K562 (cell line): ENCODE data around the gene MGAT4C. TPM values are rescaled to one million over a fixed set of nuclear protein-coding genes. Genes with fewer than 3 reads are reported as not detected.

Source experiments
- ATAC-seq: fragments of 200-7000 bp; cut with Tn5 transposase; 3 replicates; pipeline ENCODE4 v1.9.1; 2020; ENCODE audit warnings: moderate library complexity
- BruUV-seq: library from RNA; stranded (reverse); fragments of 400-500 nt; replicated peaks from 2 replicates; lab custom pipeline; 2021; lab: Mats Ljungman, UMichigan
- CTCF ChIA-PET: fragments of 300-600 bp; formaldehyde crosslinking; extraction: SDS; loops from one replicate; lab custom pipeline; 2021; ENCODE audit warnings: low intra/inter-chr PET ratio; lab: Yijun Ruan, JAX
- POLR2A ChIA-PET: fragments of 300-600, 350-650 bp; sonication (Branson Sonifier 250); formaldehyde crosslinking; extraction: SDS; loops from one replicate; lab custom pipeline; 2021; ENCODE audit warnings: antibody characterized with exemption, inconsistent platforms; lab: Yijun Ruan, JAX
- DNase-seq, 4 experiments: peaks; one replicate each; pipeline versions ENCODE4 v3.0.0 to v3.0.0-alpha.2; 2011 to 2018; ENCODE audit warnings: low spot score in 3 of 4, mixed read lengths in 3 of 4; ENCODE audit errors: extremely low read depth in 1 of 4
- FAIRE-seq: peaks from 2 replicates; lab custom pipeline; 2011; peaks lifted over from hg19 to GRCh38; lab: Jason Lieb, UNC
- H2AFZ ChIP-seq: 2 replicates; pipeline ENCODE4 v1.6.0; 2011; ENCODE audit warnings: low read depth, low read length, control low read depth, inconsistent platforms
- H3K27ac ChIP-seq: fragments of 200-600 bp; 3 replicates; pipeline ENCODE4 v1.8.0; 2011; ENCODE audit warnings: low read depth, mild to moderate bottlenecking, control low read depth, inconsistent platforms, low read length, moderate library complexity, mixed read lengths; ENCODE audit errors: extremely low read depth
- H3K27me3 ChIP-seq, 2 experiments: fragments of 300-600 bp in 1 of 2; 2 replicates in 1 of 2; 3 replicates in 1 of 2; pipeline versions ENCODE4 v1.6.0 to v1.8.0; 2011; ENCODE audit warnings: inconsistent platforms in 2 of 2, low read length in 2 of 2, mild to moderate bottlenecking in 1 of 2, mixed read lengths in 1 of 2, moderate library complexity in 1 of 2; ENCODE audit not compliant: control insufficient read depth in 2 of 2, insufficient read depth in 2 of 2
- H3K36me3 ChIP-seq: fragments of 300-600 bp; 3 replicates; pipeline ENCODE4 v1.8.0; 2011; ENCODE audit warnings: mild to moderate bottlenecking, low read length, inconsistent platforms; ENCODE audit not compliant: control insufficient read depth, insufficient read depth
- H3K4me1 ChIP-seq, 2 experiments: fragments of 200-600 bp in 1 of 2; replicated peaks in 1 of 2; 2 replicates in 1 of 2; 3 replicates in 1 of 2; pipeline versions ENCODE4 v1.5.1 to v1.8.0; 2011; ENCODE audit warnings: inconsistent platforms in 2 of 2, low read length in 2 of 2, mild to moderate bottlenecking in 1 of 2, mixed read lengths in 1 of 2, moderate library complexity in 1 of 2; ENCODE audit not compliant: control insufficient read depth in 2 of 2, insufficient read depth in 2 of 2
- H3K4me2 ChIP-seq: 2 replicates; pipeline ENCODE4 v1.6.1; 2011; ENCODE audit warnings: low read length, control low read depth, inconsistent platforms, mixed read lengths; ENCODE audit not compliant: insufficient read depth
- H3K4me3 ChIP-seq: fragments of 200-600 bp; sonication (generic), shearing (Covaris generic); 2 replicates; pipeline ENCODE4 v1.5.1; 2016; ENCODE audit warnings: control low read depth, inconsistent platforms
- H3K79me2 ChIP-seq: fragments of 200-600 bp; 3 replicates; pipeline ENCODE4 v1.8.0; 2011; ENCODE audit warnings: low read length, inconsistent platforms; ENCODE audit not compliant: control insufficient read depth, insufficient read depth
- H3K9ac ChIP-seq, 2 experiments: 2 replicates each; pipeline versions ENCODE4 v1.6.0 to v1.6.1; 2011; ENCODE audit warnings: low read depth in 2 of 2, low read length in 2 of 2, control low read depth in 1 of 2, inconsistent platforms in 1 of 2, mild to moderate bottlenecking in 1 of 2, mixed read lengths in 1 of 2; ENCODE audit not compliant: insufficient read depth in 1 of 2
- H3K9me1 ChIP-seq: one replicate; pipeline ENCODE4 v1.6.0; 2011; ENCODE audit warnings: inconsistent platforms, mild to moderate bottlenecking, low read length, moderate library complexity; ENCODE audit not compliant: control insufficient read depth, insufficient read depth
- H3K9me3 ChIP-seq: replicated peaks from 2 replicates; pipeline ENCODE4 v1.5.1; 2011; ENCODE audit warnings: low read depth, low read length, inconsistent platforms; ENCODE audit not compliant: control insufficient read depth, insufficient read depth
- H4K20me1 ChIP-seq: replicated peaks from 2 replicates; pipeline ENCODE4 v1.6.1; 2011; ENCODE audit warnings: low read length, inconsistent platforms, mixed read lengths; ENCODE audit not compliant: control insufficient read depth, insufficient read depth
- COPS2 ChIP-seq: fragments of 450-650 bp; conservative IDR thresholded peaks from 2 replicates; pipeline ENCODE4 v1.6.1; 2016; ENCODE audit warnings: mild to moderate bottlenecking, moderate library complexity
- MTA3 ChIP-seq: fragments of 450-650 bp; formaldehyde crosslinking; IDR thresholded peaks from 2 replicates; pipeline ENCODE4 v1.6.1; 2017; ENCODE audit warnings: mild to moderate bottlenecking, borderline replicate concordance
- NCOA2 ChIP-seq, 2 experiments: fragments of 450-650 bp; IDR thresholded peaks; 2 replicates each; pipeline ENCODE4 v1.6.1; 2018; ENCODE audit warnings: mild to moderate bottlenecking in 2 of 2, moderate library complexity in 1 of 2; ENCODE audit not compliant: partially characterized antibody in 2 of 2
- NCOR1 ChIP-seq: fragments of 450-650 bp; IDR thresholded peaks from 2 replicates; pipeline ENCODE4 v1.6.1; 2016; ENCODE audit warnings: mild to moderate bottlenecking, moderate library complexity
- RBFOX2 ChIP-seq: fragments of 200-400 bp; formaldehyde crosslinking; IDR thresholded peaks from 2 replicates; pipeline ENCODE4 v1.6.1; 2017; ENCODE audit warnings: low read depth, mild to moderate bottlenecking, low read length, moderate library complexity
- ZNF143 ChIP-seq: sonication (generic); formaldehyde crosslinking; IDR thresholded peaks from 2 replicates; pipeline ENCODE4 v1.9.0; 2022; ENCODE audit warnings: mild to moderate bottlenecking, missing genetic modification reagents
- ZNF217 ChIP-seq: sonication (generic); formaldehyde crosslinking; IDR thresholded peaks from 2 replicates; pipeline ENCODE4 v1.8.0; 2022; ENCODE audit warnings: mild to moderate bottlenecking, missing genetic modification reagents
- ZNF384 ChIP-seq: IDR thresholded peaks from 2 replicates; pipeline ENCODE4 v1.6.1; 2012; ENCODE audit warnings: low read depth, low read length, improper control_type of control experiment
- ZNF511 ChIP-seq: sonication (generic); formaldehyde crosslinking; IDR thresholded peaks from 2 replicates; pipeline ENCODE4 v1.8.0; 2022; ENCODE audit warnings: mild to moderate bottlenecking, missing genetic modification reagents
- ZNF778 ChIP-seq: fragments of 450-650 bp; formaldehyde crosslinking; IDR thresholded peaks from 2 replicates; pipeline ENCODE4 v1.4.0; 2020; ENCODE audit warnings: mild to moderate bottlenecking, moderate library complexity
- WGBS: fragments of 100-300 bp; shearing (Covaris generic); methylation state at CpG from one replicate; pipeline ENCODE4 v1.1.6; 2016; ENCODE audit warnings: low coverage, mixed read lengths; ENCODE audit not compliant: insufficient coverage; ENCODE audit errors: missing lambda C conversion rate; 5-methylcytosine and 5-hydroxymethylcytosine counted together
- in situ Hi-C: fragments of 300-500 bp; cut with MboI; formaldehyde crosslinking; loops from 4 replicates; pipeline ENCODE4 v1.15.0; 2018; ENCODE audit warnings: inconsistent platforms, mixed read lengths
- intact Hi-C: fragments of 100-400 bp; cut with micrococcal nuclease; formaldehyde crosslinking; loops from 2 replicates; pipeline ENCODE4 v1.14.2; 2022
- polyA plus RNA-seq, 8 experiments: library from polyadenylated mRNA; depleted of rRNA in 4 of 8; stranded (reverse) in 5 of 8; unstranded in 3 of 8; fragments of >200 nt; fragmentation: Nextera tagmentation in 2 of 8; fragmentation: Illumina TruSeq in 1 of 8; extraction: Ambion mirVana in 2 of 8; extraction: Trizol in 1 of 8; gene quantifications; 2 replicates each; pipeline versions ENCODE4 v1.2.1 to v1.2.3, GENCODE V29; 2011 to 2014; ENCODE audit warnings: inconsistent platforms in 1 of 8, missing spikeins in 1 of 8
- total RNA-seq, 7 experiments: library from RNA; depleted of rRNA in 6 of 7; stranded (reverse); fragments of >200 nt in 6 of 7; fragmentation: Illumina TruSeq in 2 of 7; extraction: Trizol in 2 of 7; gene quantifications; 2 replicates each; pipeline versions ENCODE4 v1.2.1 to v1.2.3, GENCODE V29; 2011 to 2021; ENCODE audit warnings: low replicate concordance in 1 of 7

MGAT4C gene
- total and polyA plus RNA-seq, 9 of the 15 experiments (the other 6 are each of a cell fraction or from before 2014, with no cell fraction given): not detected

GRCh38 chr12:86292480-86292879, 36.3 kb upstream of the MGAT4C start:
- TF ChIP-seq MTA3: no peak
- no peak for TF ChIP-seq NCOA2 (IDR thresholded peaks at IDR 0.05; ENCODE audit: partially characterized antibody in 2 of 2)
- no peak for TF ChIP-seq ZNF143
- no peak for TF ChIP-seq NCOR1
- TF ChIP-seq ZNF217 (CRISPR knock-in tag): no peak
- TF ChIP-seq RBFOX2: no peak
- no peak for TF ChIP-seq ZNF511 (CRISPR knock-in tag)
- no peak for TF ChIP-seq ZNF778 (CRISPR knock-in tag)
- TF ChIP-seq COPS2: no peak
- no peak for TF ChIP-seq ZNF384
- no peaks in the 10 kb centered on the region for H3K9me1 ChIP-seq
- H4K20me1 ChIP-seq: no peaks in the 10 kb centered on the region
- WGBS: 3% methylated on average over 3 of the region's 3 CpGs
- no peak overlapping the region for H3K4me2 ChIP-seq
- FAIRE-seq: no peak
- no peaks in the 10 kb centered on the region for H3K9me3 ChIP-seq
- no peak overlapping the region for H3K9ac ChIP-seq
- intact Hi-C loops: no loop called here
- no TSS peak for BruUV-seq
- no peaks in the 10 kb centered on the region for H3K79me2 ChIP-seq
- no peak overlapping the region for H3K4me3 ChIP-seq
- H2AFZ ChIP-seq: no peak overlapping the region
- ChIA-PET CTCF (interaction anchor here (0.6 kb wide), 1 partner anchor 70 kb away, joined by 4 read pairs; no protein-coding TSS in a partner anchor), POLR2A (no interaction called here)
- no peaks in the 10 kb centered on the region for H3K36me3 ChIP-seq
- ATAC-seq: no peak
- no peak overlapping the region for H3K27ac ChIP-seq
- no peak for DNase-seq
- in situ Hi-C loops: no loop called here
- no peaks in the 10 kb centered on the region for H3K27me3 ChIP-seq
- no peaks in the 10 kb centered on the region for H3K4me1 ChIP-seq
